HepG2 (cell line): Measurements from ENCODE around the gene VAT1L. TPM values are rescaled to one million over a fixed set of nuclear protein-coding genes. Genes with fewer than 3 reads are reported as not detected.

ENCODE experiments used
- GABPA ChIP-seq, 2 experiments: IDR thresholded peaks; 2 replicates each; pipeline ENCODE4 v1.6.1; 2011 to 2016; ENCODE audit warnings: low read depth in 2 of 2, low read length in 1 of 2, missing biosample characterization in 1 of 2, missing genetic modification characterization in 1 of 2
- IRF9 ChIP-seq: sonication (generic); formaldehyde crosslinking; IDR thresholded peaks from 2 replicates; pipeline ENCODE4 v1.8.0; 2022; ENCODE audit warnings: missing genetic modification reagents, mild to moderate bottlenecking, borderline replicate concordance
- KAT2B ChIP-seq: fragments of 150-350 bp; IDR thresholded peaks from 2 replicates; pipeline ENCODE4 v1.6.1; 2014; ENCODE audit warnings: low read depth, low read length, borderline replicate concordance
- KDM1A ChIP-seq: IDR thresholded peaks from 2 replicates; pipeline ENCODE4 v1.6.1; 2016; ENCODE audit warnings: missing compliant biosample characterization
- NCOA5 ChIP-seq: sonication (generic); formaldehyde crosslinking; IDR thresholded peaks from 2 replicates; pipeline ENCODE4 v1.4.0; 2020; ENCODE audit warnings: missing genetic modification reagents
- NR2F6 ChIP-seq, 2 experiments: IDR thresholded peaks; 2 replicates each; pipeline ENCODE4 v1.6.1; 2016; ENCODE audit warnings: antibody characterized with exemption in 1 of 2, mild to moderate bottlenecking in 1 of 2
- SMARCC2 ChIP-seq: fragments of 450-650 bp; IDR thresholded peaks from 2 replicates; pipeline ENCODE4 v1.6.1; 2017; ENCODE audit warnings: antibody characterized with exemption, mild to moderate bottlenecking
- SOX13 ChIP-seq, 3 experiments: fragments of 450-650 bp in 1 of 3; sonication (generic) in 1 of 3; formaldehyde crosslinking in 1 of 3; IDR thresholded peaks in 2 of 3; conservative IDR thresholded peaks in 1 of 3; 2 replicates each; pipeline versions ENCODE4 v1.5.0 to v1.6.1; 2016 to 2020; ENCODE audit warnings: antibody characterized with exemption in 1 of 3, mild to moderate bottlenecking in 1 of 3, missing compliant biosample characterization in 1 of 3, missing genetic modification reagents in 1 of 3, moderate library complexity in 1 of 3
- TOPORS ChIP-seq: sonication (generic); formaldehyde crosslinking; IDR thresholded peaks from 2 replicates; pipeline ENCODE4 v1.8.0; 2023; ENCODE audit warnings: mild to moderate bottlenecking, missing genetic modification reagents
- TRIM24 ChIP-seq: sonication (generic); formaldehyde crosslinking; IDR thresholded peaks from 2 replicates; pipeline ENCODE4 v1.8.0; 2022; ENCODE audit warnings: mild to moderate bottlenecking, missing genetic modification reagents
- ZFX ChIP-seq: sonication (generic); formaldehyde crosslinking; IDR thresholded peaks from 2 replicates; pipeline ENCODE4 v1.4.0; 2020; ENCODE audit warnings: mild to moderate bottlenecking, low read depth, missing genetic modification reagents, moderate library complexity
- ZIK1 ChIP-seq: sonication (generic); formaldehyde crosslinking; IDR thresholded peaks from 2 replicates; pipeline ENCODE4 v1.5.0; 2020; ENCODE audit warnings: mild to moderate bottlenecking, low read depth, missing genetic modification reagents, borderline replicate concordance
- ZNF329 ChIP-seq: sonication (generic); formaldehyde crosslinking; IDR thresholded peaks from 2 replicates; pipeline ENCODE4 v1.9.0; 2021; ENCODE audit warnings: low read depth, mild to moderate bottlenecking, missing genetic modification reagents
- ZNF337 ChIP-seq: sonication (generic); formaldehyde crosslinking; IDR thresholded peaks from 2 replicates; pipeline ENCODE4 v1.5.1; 2020; ENCODE audit warnings: missing genetic modification reagents, low read depth, mild to moderate bottlenecking, borderline replicate concordance
- ZNF431 ChIP-seq: sonication (generic); formaldehyde crosslinking; IDR thresholded peaks from 2 replicates; pipeline ENCODE4 v1.9.0; 2022; ENCODE audit warnings: missing genetic modification reagents, low read depth, mild to moderate bottlenecking, borderline replicate concordance
- ZNF800 ChIP-seq: sonication (generic); formaldehyde crosslinking; IDR thresholded peaks from 2 replicates; pipeline ENCODE4 v1.4.0; 2020; ENCODE audit warnings: missing genetic modification reagents
- ZNF816 ChIP-seq: sonication (generic); formaldehyde crosslinking; IDR thresholded peaks from 2 replicates; pipeline ENCODE4 v1.8.0; 2022; ENCODE audit warnings: missing genetic modification reagents, mild to moderate bottlenecking, borderline replicate concordance
- polyA plus RNA-seq, 8 experiments: library from polyadenylated mRNA; depleted of rRNA in 3 of 8; stranded (reverse) in 7 of 8; unstranded in 1 of 8; fragments of >200 nt; fragmentation: Illumina TruSeq in 4 of 8; extraction: Trizol in 4 of 8; gene quantifications; 2 replicates each; pipeline versions ENCODE4 v1.2.1 to v1.2.3, GENCODE V29; 2011 to 2016; ENCODE audit warnings: low read depth in 4 of 8, missing spikeins in 1 of 8, mixed read lengths in 1 of 8; ENCODE audit not compliant: insufficient read depth in 1 of 8
- total RNA-seq, 5 experiments: library from RNA; depleted of rRNA; stranded (reverse); fragments of >200 nt; fragmentation: Illumina TruSeq; extraction: Trizol; gene quantifications; 2 replicates each; pipeline ENCODE4 v1.2.3, GENCODE V29; 2016; ENCODE audit warnings: low read depth in 1 of 5
- TF ChIP-seq, protein P1 (sequence below): sonication (generic); formaldehyde crosslinking; IDR thresholded peaks from 2 replicates; pipeline ENCODE4 v1.5.0; 2020; ENCODE audit warnings: mild to moderate bottlenecking, missing genetic modification reagents, borderline replicate concordance

Gene VAT1L
- total and polyA plus RNA-seq, 2 of the 13 experiments (the other 11 are each of a cell fraction or from before 2014, with no cell fraction given) = not detected

- no peak for TF ChIP-seq ZIK1 (CRISPR knock-in tag)
- peak; percentile 74; the same call in 1 of the 2 replicates for TF ChIP-seq TRIM24
- TF ChIP-seq KDM1A (CRISPR knock-in tag) = no peak
- TF ChIP-seq ZFX (CRISPR knock-in tag) = 0 out of 2 replicates have a peak, but pooled peaks have one; percentile 22
- no peak for TF ChIP-seq ZNF431 (CRISPR knock-in tag)
- no peak for TF ChIP-seq NR2F6 (IDR thresholded peaks at IDR 0.05)
- peak; percentile 50; the same call in 1 of the 2 replicates for TF ChIP-seq NR2F6 (CRISPR knock-in tag; IDR thresholded peaks at IDR 0.05)
- no peak for TF ChIP-seq KAT2B
- no peak for TF ChIP-seq NCOA5 (CRISPR knock-in tag)
- TF ChIP-seq IRF9 (CRISPR knock-in tag) = no peak
- peak; percentile 91 for TF ChIP-seq SOX13 (IDR thresholded peaks at IDR 0.05)
- TF ChIP-seq SOX13 (CRISPR knock-in tag; conservative IDR thresholded peaks at IDR 0.05 in 1 of 2, IDR thresholded peaks at IDR 0.05 in 1 of 2) = peak in 1 of 2 experiments; percentile 97; a peak in 2 of 4 replicates
- no peak for TF ChIP-seq ZNF800
- no peak for TF ChIP-seq ZNF816 (CRISPR knock-in tag)
- TF ChIP-seq, protein P1, sequence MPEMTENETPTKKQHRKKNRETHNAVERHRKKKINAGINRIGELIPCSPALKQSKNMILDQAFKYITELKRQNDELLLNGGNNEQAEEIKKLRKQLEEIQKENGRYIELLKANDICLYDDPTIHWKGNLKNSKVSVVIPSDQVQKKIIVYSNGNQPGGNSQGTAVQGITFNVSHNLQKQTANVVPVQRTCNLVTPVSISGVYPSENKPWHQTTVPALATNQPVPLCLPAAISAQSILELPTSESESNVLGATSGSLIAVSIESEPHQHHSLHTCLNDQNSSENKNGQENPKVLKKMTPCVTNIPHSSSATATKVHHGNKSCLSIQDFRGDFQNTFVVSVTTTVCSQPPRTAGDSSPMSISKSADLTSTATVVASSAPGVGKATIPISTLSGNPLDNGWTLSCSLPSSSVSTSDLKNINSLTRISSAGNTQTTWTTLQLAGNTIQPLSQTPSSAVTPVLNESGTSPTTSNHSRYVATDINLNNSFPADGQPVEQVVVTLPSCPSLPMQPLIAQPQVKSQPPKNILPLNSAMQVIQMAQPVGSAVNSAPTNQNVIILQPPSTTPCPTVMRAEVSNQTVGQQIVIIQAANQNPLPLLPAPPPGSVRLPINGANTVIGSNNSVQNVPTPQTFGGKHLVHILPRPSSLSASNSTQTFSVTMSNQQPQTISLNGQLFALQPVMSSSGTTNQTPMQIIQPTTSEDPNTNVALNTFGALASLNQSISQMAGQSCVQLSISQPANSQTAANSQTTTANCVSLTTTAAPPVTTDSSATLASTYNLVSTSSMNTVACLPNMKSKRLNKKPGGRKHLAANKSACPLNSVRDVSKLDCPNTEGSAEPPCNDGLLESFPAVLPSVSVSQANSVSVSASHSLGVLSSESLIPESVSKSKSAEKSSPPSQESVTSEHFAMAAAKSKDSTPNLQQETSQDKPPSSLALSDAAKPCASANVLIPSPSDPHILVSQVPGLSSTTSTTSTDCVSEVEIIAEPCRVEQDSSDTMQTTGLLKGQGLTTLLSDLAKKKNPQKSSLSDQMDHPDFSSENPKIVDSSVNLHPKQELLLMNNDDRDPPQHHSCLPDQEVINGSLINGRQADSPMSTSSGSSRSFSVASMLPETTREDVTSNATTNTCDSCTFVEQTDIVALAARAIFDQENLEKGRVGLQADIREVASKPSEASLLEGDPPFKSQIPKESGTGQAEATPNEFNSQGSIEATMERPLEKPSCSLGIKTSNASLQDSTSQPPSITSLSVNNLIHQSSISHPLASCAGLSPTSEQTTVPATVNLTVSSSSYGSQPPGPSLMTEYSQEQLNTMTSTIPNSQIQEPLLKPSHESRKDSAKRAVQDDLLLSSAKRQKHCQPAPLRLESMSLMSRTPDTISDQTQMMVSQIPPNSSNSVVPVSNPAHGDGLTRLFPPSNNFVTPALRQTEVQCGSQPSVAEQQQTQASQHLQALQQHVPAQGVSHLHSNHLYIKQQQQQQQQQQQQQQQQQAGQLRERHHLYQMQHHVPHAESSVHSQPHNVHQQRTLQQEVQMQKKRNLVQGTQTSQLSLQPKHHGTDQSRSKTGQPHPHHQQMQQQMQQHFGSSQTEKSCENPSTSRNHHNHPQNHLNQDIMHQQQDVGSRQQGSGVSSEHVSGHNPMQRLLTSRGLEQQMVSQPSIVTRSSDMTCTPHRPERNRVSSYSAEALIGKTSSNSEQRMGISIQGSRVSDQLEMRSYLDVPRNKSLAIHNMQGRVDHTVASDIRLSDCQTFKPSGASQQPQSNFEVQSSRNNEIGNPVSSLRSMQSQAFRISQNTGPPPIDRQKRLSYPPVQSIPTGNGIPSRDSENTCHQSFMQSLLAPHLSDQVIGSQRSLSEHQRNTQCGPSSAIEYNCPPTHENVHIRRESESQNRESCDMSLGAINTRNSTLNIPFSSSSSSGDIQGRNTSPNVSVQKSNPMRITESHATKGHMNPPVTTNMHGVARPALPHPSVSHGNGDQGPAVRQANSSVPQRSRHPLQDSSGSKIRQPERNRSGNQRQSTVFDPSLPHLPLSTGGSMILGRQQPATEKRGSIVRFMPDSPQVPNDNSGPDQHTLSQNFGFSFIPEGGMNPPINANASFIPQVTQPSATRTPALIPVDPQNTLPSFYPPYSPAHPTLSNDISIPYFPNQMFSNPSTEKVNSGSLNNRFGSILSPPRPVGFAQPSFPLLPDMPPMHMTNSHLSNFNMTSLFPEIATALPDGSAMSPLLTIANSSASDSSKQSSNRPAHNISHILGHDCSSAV (CRISPR knock-in tag) = no peak
- 0 out of 2 replicates have a peak, but pooled peaks have one; percentile 52 for TF ChIP-seq SMARCC2
- no peak for TF ChIP-seq TOPORS
- TF ChIP-seq GABPA (IDR thresholded peaks at IDR 0.05; ENCODE audit: low read depth, low read length) = no peak
- TF ChIP-seq GABPA (CRISPR knock-in tag; IDR thresholded peaks at IDR 0.05; ENCODE audit: low read depth) = no peak
- TF ChIP-seq ZNF329 (CRISPR knock-in tag) = no peak
- TF ChIP-seq ZNF337 (CRISPR knock-in tag) = no peak
Observed at GRCh38 chr16:77749415-77749814, 38.9 kb upstream of the VAT1L start (continued).
